GM18498 (cell line): Measurements from ENCODE around the gene PLAAT1.

ENCODE experiments used
- ATAC-seq: cut with Tn5 transposase; IDR thresholded peaks from one replicate; pipeline ENCODE4 v1.9.1; 2021; ENCODE audit warnings: mild to moderate bottlenecking, moderate library complexity; ENCODE audit not compliant: unreplicated experiment

The PLAAT1 gene

GRCh38 chr3:193240850-193241706 lies at the start of gene PLAAT1:
Gene PLAAT1 (plus strand): TSS chr3:193241222. CDS start chr3:193255651, 14,429 bp downstream.
- ATAC-seq: peak; percentile 83

- ATAC-seq: no peak
Observed at GRCh38 chr3:193194371-193194770, 46.7 kb upstream of the PLAAT1 start.

- ATAC-seq: no peak
Observed at GRCh38 chr3:193196746-193197145, 44.3 kb upstream of the PLAAT1 start.

GRCh38 chr3:193207290-193208273 lies 33.4 kb upstream of the PLAAT1 start:
- no peak for ATAC-seq

GRCh38 chr3:193210618-193211017 lies 30.4 kb upstream of the PLAAT1 start:
- no peak for ATAC-seq

GRCh38 chr3:193211173-193211572 lies 29.8 kb upstream of the PLAAT1 start:
- no peak for ATAC-seq

GRCh38 chr3:193211984-193212383 lies 29.0 kb upstream of the PLAAT1 start:
- ATAC-seq: no peak

- no peak for ATAC-seq
Observed at GRCh38 chr3:193212844-193213243, 28.2 kb upstream of the PLAAT1 start.

GRCh38 chr3:193214445-193214844 lies 26.6 kb upstream of the PLAAT1 start:
- ATAC-seq: no peak

GRCh38 chr3:193225302-193226125 lies 15.5 kb upstream of the PLAAT1 start:
- no peak for ATAC-seq

- ATAC-seq: no peak
Observed at GRCh38 chr3:193228206-193228605, 12.8 kb upstream of the PLAAT1 start.

GRCh38 chr3:193229851-193230420 lies 11.1 kb upstream of the PLAAT1 start:
- ATAC-seq: no peak

- ATAC-seq: no peak
Observed at GRCh38 chr3:193230610-193231009, 10.4 kb upstream of the PLAAT1 start.

- no peak for ATAC-seq
Observed at GRCh38 chr3:193231201-193231600, 9.8 kb upstream of the PLAAT1 start.

- ATAC-seq: no peak
Observed at GRCh38 chr3:193236599-193236998, 4.4 kb upstream of the PLAAT1 start.

- ATAC-seq: no peak
Observed at GRCh38 chr3:193237030-193237429, 4.0 kb upstream of the PLAAT1 start.

GRCh38 chr3:193240436-193240849 lies 579 bp upstream of the PLAAT1 start:
- no peak for ATAC-seq

- no peak for ATAC-seq
Observed at GRCh38 chr3:193241716-193242115, 694 bp downstream of the PLAAT1 start.

GRCh38 chr3:193243571-193243970 lies 2.5 kb downstream of the PLAAT1 start:
- no peak for ATAC-seq

- ATAC-seq: no peak
Observed at GRCh38 chr3:193248848-193249468, 7.9 kb downstream of the PLAAT1 start.
